Stomach (tissue), 4 donors: ENCODE results near the gene LIMS4.
"Not testable (repeated sequence)": the region's sequence is repeated elsewhere in the genome, so short reads cannot be mapped to it uniquely, and the experiment has no call there.

Source experiments
- POLR2A ChIP-seq, 4 donors: fragments of 450-650 bp; IDR thresholded peaks; one replicate each; pipeline ENCODE4 v1.6.1; 2016; ENCODE audit warnings: antibody characterized with exemption in 4 of 4, control low read depth in 2 of 4, mild to moderate bottlenecking in 1 of 4, moderate library complexity in 1 of 4
- POLR2AphosphoS5 ChIP-seq, 3 donors: sonication (generic); formaldehyde crosslinking; IDR thresholded peaks; one replicate each; pipeline ENCODE4 v1.6.1; 2016; ENCODE audit warnings: antibody characterized with exemption in 3 of 3
- TF ChIP-seq, protein P1 (sequence below), 7 experiments: fragments of 450-650 bp in 4 of 7; fragments of 200-600 bp in 3 of 7; sonication (generic) in 3 of 7; IDR thresholded peaks; one replicate each; pipeline ENCODE4 v1.5.1; 2016 to 2019; ENCODE audit warnings: antibody characterized with exemption in 7 of 7, control low read depth in 2 of 7, mild to moderate bottlenecking in 1 of 7

GRCh38 chr2:110494488-110494887 lies 21.9 kb upstream of the LIMS4 start:
- TF ChIP-seq POLR2A, POLR2AphosphoS5 (IDR thresholded peaks at IDR 0.05): not testable (repeated sequence)
- TF ChIP-seq, protein P1, sequence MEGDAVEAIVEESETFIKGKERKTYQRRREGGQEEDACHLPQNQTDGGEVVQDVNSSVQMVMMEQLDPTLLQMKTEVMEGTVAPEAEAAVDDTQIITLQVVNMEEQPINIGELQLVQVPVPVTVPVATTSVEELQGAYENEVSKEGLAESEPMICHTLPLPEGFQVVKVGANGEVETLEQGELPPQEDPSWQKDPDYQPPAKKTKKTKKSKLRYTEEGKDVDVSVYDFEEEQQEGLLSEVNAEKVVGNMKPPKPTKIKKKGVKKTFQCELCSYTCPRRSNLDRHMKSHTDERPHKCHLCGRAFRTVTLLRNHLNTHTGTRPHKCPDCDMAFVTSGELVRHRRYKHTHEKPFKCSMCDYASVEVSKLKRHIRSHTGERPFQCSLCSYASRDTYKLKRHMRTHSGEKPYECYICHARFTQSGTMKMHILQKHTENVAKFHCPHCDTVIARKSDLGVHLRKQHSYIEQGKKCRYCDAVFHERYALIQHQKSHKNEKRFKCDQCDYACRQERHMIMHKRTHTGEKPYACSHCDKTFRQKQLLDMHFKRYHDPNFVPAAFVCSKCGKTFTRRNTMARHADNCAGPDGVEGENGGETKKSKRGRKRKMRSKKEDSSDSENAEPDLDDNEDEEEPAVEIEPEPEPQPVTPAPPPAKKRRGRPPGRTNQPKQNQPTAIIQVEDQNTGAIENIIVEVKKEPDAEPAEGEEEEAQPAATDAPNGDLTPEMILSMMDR (IDR thresholded peaks at IDR 0.05) = not testable (repeated sequence)
